IMR-90 (cell line): ENCODE measurements around the gene PRKACB. TPM values are rescaled to one million over a fixed set of nuclear protein-coding genes. Genes with fewer than 3 reads are reported as not detected.
A peak's percentile ranks its signal among the peaks of the same experiment; 100 is the strongest.

Experiments used
- ATAC-seq: fragments of 200-7000 bp; cut with Tn5 transposase; 2 replicates; pipeline ENCODE4 v1.9.1; 2020; ENCODE audit warnings: low read depth, mild to moderate bottlenecking, moderate library complexity
- BruUV-seq: library from RNA; stranded (reverse); fragments of 400-500 nt; replicated peaks from 2 replicates; lab custom pipeline; 2021; lab: Mats Ljungman, UMichigan
- CTCF ChIA-PET: fragments of 300-600 bp; formaldehyde crosslinking; extraction: SDS; loops from one replicate; lab custom pipeline; 2021; ENCODE audit warnings: antibody characterized with exemption; lab: Yijun Ruan, JAX
- POLR2A ChIA-PET: fragments of 300-600 bp; sonication (Branson Sonifier 250); formaldehyde crosslinking; loops from one replicate; lab custom pipeline; 2022; ENCODE audit warnings: antibody characterized with exemption; ENCODE audit not compliant: unreplicated experiment; lab: Charles Lee
- DNase-seq: peaks from one replicate; pipeline ENCODE4 v3.0.0; 2013
- H2AFZ ChIP-seq: replicated peaks from 2 replicates; pipeline ENCODE3; 2013; ENCODE audit warnings: low read length, mild to moderate bottlenecking; ENCODE audit not compliant: poor library complexity
- H2AK5ac ChIP-seq: 2 replicates; pipeline ENCODE4 v1.6.1; 2013; ENCODE audit warnings: low read depth, low read length, inconsistent platforms
- H2AK9ac ChIP-seq: replicated peaks from 2 replicates; pipeline ENCODE3; 2013; ENCODE audit warnings: mild to moderate bottlenecking, low read depth, low read length, moderate library complexity; ENCODE audit not compliant: poor library complexity
- H2BK120ac ChIP-seq: 2 replicates; pipeline ENCODE4 v1.6.1; 2013; ENCODE audit warnings: low read depth, low read length, inconsistent platforms
- H2BK15ac ChIP-seq: 3 replicates; pipeline ENCODE4 v1.6.1; 2013; ENCODE audit warnings: low read depth, low read length, inconsistent platforms
- H2BK20ac ChIP-seq: 2 replicates; pipeline ENCODE4 v1.6.1; 2013; ENCODE audit warnings: low read depth, mild to moderate bottlenecking, inconsistent platforms, low read length, moderate library complexity
- H2BK5ac ChIP-seq: 2 replicates; pipeline ENCODE4 v1.6.1; 2013; ENCODE audit warnings: mild to moderate bottlenecking, low read depth, low read length, inconsistent platforms; ENCODE audit not compliant: poor library complexity, severe bottlenecking
- H3K14ac ChIP-seq: replicated peaks from 2 replicates; pipeline ENCODE4 v1.6.1; 2013; ENCODE audit warnings: low read depth, low read length, inconsistent platforms
- H3K18ac ChIP-seq: 2 replicates; pipeline ENCODE4 v1.6.1; 2013; ENCODE audit warnings: low read depth, low read length, control low read depth
- H3K23ac ChIP-seq: 2 replicates; pipeline ENCODE4 v1.6.1; 2013; ENCODE audit warnings: low read depth, low read length, inconsistent platforms
- H3K27ac ChIP-seq: 2 replicates; pipeline ENCODE4 v1.5.1; 2013; ENCODE audit warnings: mild to moderate bottlenecking, control low read depth, low read length; ENCODE audit not compliant: insufficient read depth
- H3K27me3 ChIP-seq: 2 replicates; pipeline ENCODE4 v1.6.1; 2013; ENCODE audit warnings: low read length; ENCODE audit not compliant: control insufficient read depth, insufficient read depth
- H3K36me3 ChIP-seq: 2 replicates; pipeline ENCODE4 v1.6.1; 2013; ENCODE audit warnings: low read length, mixed read lengths; ENCODE audit not compliant: control insufficient read depth, insufficient read depth
- H3K4ac ChIP-seq: 2 replicates; pipeline ENCODE4 v1.6.1; 2013; ENCODE audit warnings: low read depth, low read length, inconsistent platforms
- H3K4me1 ChIP-seq: 2 replicates; pipeline ENCODE4 v1.6.1; 2013; ENCODE audit warnings: low read length, mixed read lengths; ENCODE audit not compliant: control insufficient read depth, insufficient read depth
- H3K4me2 ChIP-seq: 2 replicates; pipeline ENCODE4 v1.6.1; 2013; ENCODE audit warnings: low read depth, mild to moderate bottlenecking, control low read depth, low read length, moderate library complexity
- H3K4me3 ChIP-seq: 2 replicates; pipeline ENCODE4 v1.5.1; 2013; ENCODE audit warnings: low read depth, mild to moderate bottlenecking, control low read depth, low read length, moderate library complexity; ENCODE audit not compliant: insufficient read depth
- H3K56ac ChIP-seq: 2 replicates; pipeline ENCODE4 v1.6.1; 2013; ENCODE audit warnings: low read length, inconsistent platforms; ENCODE audit not compliant: insufficient read depth; ENCODE audit errors: extremely low read depth
- H3K79me1 ChIP-seq, 2 experiments: 2 replicates each; pipeline ENCODE4 v1.6.1; 2013; ENCODE audit warnings: low read length in 2 of 2, inconsistent platforms in 1 of 2, low read depth in 1 of 2
- H3K9ac ChIP-seq: 2 replicates; pipeline ENCODE4 v1.6.1; 2013; ENCODE audit warnings: low read depth, low read length, control low read depth
- H3K9me1 ChIP-seq: 2 replicates; pipeline ENCODE4 v1.6.1; 2013; ENCODE audit warnings: low read length, inconsistent platforms; ENCODE audit not compliant: insufficient read depth
- H3K9me3 ChIP-seq: 2 replicates; pipeline ENCODE4 v1.6.1; 2013; ENCODE audit warnings: low read length; ENCODE audit not compliant: control insufficient read depth, insufficient read depth
- H4K20me1 ChIP-seq: 2 replicates; pipeline ENCODE4 v1.6.1; 2013; ENCODE audit warnings: low read length, inconsistent platforms; ENCODE audit not compliant: insufficient read depth
- H4K5ac ChIP-seq: 2 replicates; pipeline ENCODE4 v1.6.1; 2013; ENCODE audit warnings: mild to moderate bottlenecking, low read depth, low read length, control low read depth
- H4K8ac ChIP-seq, 2 experiments: 2 replicates each; pipeline ENCODE4 v1.6.1; 2013; ENCODE audit warnings: low read depth in 2 of 2, low read length in 2 of 2, control low read depth in 1 of 2, inconsistent platforms in 1 of 2
- H4K91ac ChIP-seq: 2 replicates; pipeline ENCODE4 v1.6.1; 2013; ENCODE audit warnings: low read depth, low read length, inconsistent platforms; ENCODE audit not compliant: insufficient read depth
- BHLHE40 ChIP-seq: fragments of 150-350 bp; IDR thresholded peaks from 2 replicates; pipeline ENCODE4 v1.6.1; 2016; ENCODE audit warnings: mild to moderate bottlenecking, low read depth, low read length
- MAFK ChIP-seq: IDR thresholded peaks from 2 replicates; pipeline ENCODE4 v1.6.1; 2012; ENCODE audit warnings: low read depth, low read length, improper control_type of control experiment
- WGBS, 2 experiments: methylation state at CpG; one replicate each; pipeline versions ENCODE4 v1.1.5 to v1.1.7; 2013; ENCODE audit warnings: missing lambda C conversion rate in 2 of 2; ENCODE audit not compliant: insufficient read length in 1 of 2; ENCODE audit errors: extremely low coverage in 2 of 2; 5-methylcytosine and 5-hydroxymethylcytosine counted together
- dilution Hi-C: fragments of 300-500 bp; cut with HindIII; formaldehyde crosslinking; loops from one replicate; pipeline ENCODE4 v1.14.3; 2018; ENCODE audit warnings: low sequenced_read_pairs; ENCODE audit not compliant: unreplicated experiment
- in situ Hi-C: fragments of 300-500 bp; cut with MboI; formaldehyde crosslinking; loops from 3 replicates; pipeline ENCODE4 v1.14.3; 2019; ENCODE audit warnings: low sequenced_read_pairs, inconsistent platforms, mixed read lengths
- intact Hi-C: fragments of 100-400 bp; cut with micrococcal nuclease; formaldehyde crosslinking; loops from 2 replicates; pipeline ENCODE4 v1.10.0; 2022
- polyA plus RNA-seq, 3 experiments: library from polyadenylated mRNA; depleted of rRNA; stranded (reverse); fragments of >200 nt; gene quantifications; 2 replicates each; pipeline ENCODE4 v1.2.3, GENCODE V29; 2012; ENCODE audit warnings: low replicate concordance in 1 of 3
- total RNA-seq: library from RNA; depleted of rRNA; stranded (reverse); fragments of >200 nt; gene quantifications from 2 replicates; pipeline ENCODE4 v1.2.3, GENCODE V29; 2012

PRKACB gene
- total and polyA plus RNA-seq, 2 of the 4 experiments (the other 2 are of a cell fraction), result 8.2 to 8.3 TPM

DNA sequence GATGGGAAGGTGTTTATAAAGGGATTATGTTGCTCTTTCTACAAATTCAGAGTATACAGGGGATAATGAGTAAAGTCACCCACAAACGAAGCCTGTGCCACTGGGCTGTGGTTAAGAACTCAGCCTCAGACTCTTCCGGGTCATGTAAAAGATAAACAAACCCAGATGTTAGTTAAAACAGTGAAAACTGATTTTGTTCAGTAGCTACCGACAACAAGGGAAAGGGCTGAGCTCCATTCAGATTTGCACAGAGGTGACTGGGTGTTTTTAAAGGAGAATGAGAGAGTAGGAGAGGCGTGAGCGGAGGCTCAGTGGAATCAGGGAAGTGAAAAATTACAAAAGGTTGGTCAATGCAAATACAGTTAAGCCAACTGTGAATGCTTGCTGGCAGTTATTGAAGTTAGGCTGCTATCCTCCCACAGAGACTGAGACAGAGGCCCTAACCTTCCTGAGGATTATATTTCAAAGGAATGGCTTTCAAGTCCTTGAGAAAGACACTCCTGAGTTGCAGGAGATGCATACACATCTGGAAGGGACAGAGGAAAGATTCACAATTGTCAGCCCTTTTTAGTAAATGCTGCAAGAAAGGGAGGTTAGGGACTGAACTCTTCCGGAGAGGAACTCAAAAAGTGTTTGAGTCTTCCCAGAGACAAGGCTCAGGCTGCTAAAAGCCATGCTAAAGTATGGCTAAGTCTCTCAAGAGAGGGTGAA lies 127.5 kb downstream of the PRKACB start:
- 44% methylated on average over 3 of the region's 6 CpGs; no CpG with 5 or more reads in 1 of the 2 experiments for WGBS, 2 experiments
- no peak overlapping the region for H3K56ac ChIP-seq
- no peaks in the 10 kb centered on the region for H3K36me3 ChIP-seq
- ATAC-seq, result peak; percentile 94
- H3K9ac ChIP-seq, result no peak overlapping the region
- no peak overlapping the region for H2BK20ac ChIP-seq
- peaks cover 2% of the 10 kb centered on the region; the same call in 1 of the 2 replicates for H3K27me3 ChIP-seq
- TF ChIP-seq MAFK (no peak), BHLHE40 (peak; percentile 20; the same call in 1 of the 2 replicates)
- H2BK120ac ChIP-seq, result no peak overlapping the region
- BruUV-seq, result no TSS peak
- H2AK9ac ChIP-seq, result no peak overlapping the region
- no peak overlapping the region for H2AFZ ChIP-seq
- H2BK5ac ChIP-seq, result no peak overlapping the region
- H3K4me3 ChIP-seq, result no peak overlapping the region
- H4K8ac ChIP-seq, result no peak overlapping the region
- no peak overlapping the region for H3K27ac ChIP-seq
- H3K18ac ChIP-seq, result no peak overlapping the region
- no peaks in the 10 kb centered on the region for H3K9me3 ChIP-seq
- intact Hi-C loops, result no loop called here
- H4K5ac ChIP-seq, result no peak overlapping the region
- no peaks in the 10 kb centered on the region for H4K20me1 ChIP-seq
- H3K14ac ChIP-seq, result no peak overlapping the region; the same call in 1 of the 2 replicates
- dilution Hi-C loops, result no loop called here
- no peaks in the 10 kb centered on the region for H3K79me1 ChIP-seq
- H2BK15ac ChIP-seq, result no peak overlapping the region
- peak; percentile 72 for DNase-seq
- ChIA-PET CTCF (interaction anchor here (0.6 to 1.5 kb wide), 2 partner anchors 19 to 46 kb away, joined by 4 to 5 read pairs; no protein-coding TSS in a partner anchor), POLR2A (interaction anchor here (0.7 kb wide), 1 partner anchor 27 kb away, joined by 4 read pairs; no protein-coding TSS in a partner anchor)
- in situ Hi-C loops, result no loop called here
- H3K9me1 ChIP-seq, result no peaks in the 10 kb centered on the region; the same call in 1 of the 2 replicates
- H2AK5ac ChIP-seq, result no peak overlapping the region
- H4K91ac ChIP-seq, result no peak overlapping the region; the same call in 1 of the 2 replicates
- H3K4me1 ChIP-seq, result peaks cover 5% of the 10 kb centered on the region; the same call in 1 of the 2 replicates
- H3K4me2 ChIP-seq, result peak overlapping the region; percentile 25; the same call in 1 of the 2 replicates
- H3K4ac ChIP-seq, result no peak overlapping the region
- H3K23ac ChIP-seq, result no peak overlapping the region
